Measurements from ENCODE around the gene IGFBP7. TPM values are rescaled to one million over a fixed set of nuclear protein-coding genes. Genes with fewer than 3 reads are reported as not detected.

IGFBP7 gene
- 66.8 TPM for total RNA-seq

GRCh38 chr4:57109847-57110639 lies at the start of gene IGFBP7:
Gene IGFBP7, minus strand, starts transcription at chr4:57110385. Its CDS starts 34 bp downstream, at chr4:57110351.
- H3K9me3 ChIP-seq (ENCODE audit: control insufficient read depth in 3 of 3, low read length in 3 of 3), result no peaks in the 10 kb centered on the region
- no peaks in the 10 kb centered on the region for H3K36me3 ChIP-seq (ENCODE audit: control insufficient read depth in 3 of 3, insufficient read depth in 3 of 3, low read length in 3 of 3)
- H3K27me3 ChIP-seq (ENCODE audit: control insufficient read depth in 3 of 3, insufficient read depth in 3 of 3, low read length in 3 of 3), result peaks cover 5 to 7% (median 7%) of the 10 kb centered on the region in 3 donors
- peak within 1 kb of the TSS; percentile 92 for H3K27ac ChIP-seq (ENCODE audit: low read depth, low read length)
- peak within 1 kb of the TSS; percentile 72 to 83 (median 76) for H3K9ac ChIP-seq (ENCODE audit: low read depth in 1 of 3, low read length in 3 of 3)
- peak within 1 kb of the TSS; percentile 68 to 80 (median 69) for H3K4me3 ChIP-seq (ENCODE audit: low read length in 3 of 3)
- peaks cover 6 to 9% (median 8%) of the 10 kb centered on the region in 3 donors for H3K4me1 ChIP-seq (ENCODE audit: control insufficient read depth in 3 of 3, insufficient read depth in 3 of 3, low read length in 3 of 3)

GRCh38 chr4:57159866-57160265 lies 49.7 kb upstream of the IGFBP7 start:
- Histone ChIP-seq H3K36me3 (ENCODE audit: control insufficient read depth in 3 of 3, insufficient read depth in 3 of 3, low read length in 3 of 3) (no peaks in the 10 kb centered on the region), H3K9me3 (ENCODE audit: control insufficient read depth in 3 of 3, low read length in 3 of 3) (no peaks in the 10 kb centered on the region), H3K4me3 (ENCODE audit: low read length in 3 of 3) (no peak overlapping the region), H3K9ac (ENCODE audit: low read depth in 1 of 3, low read length in 3 of 3) (no peak overlapping the region), H3K27ac (ENCODE audit: low read depth, low read length) (no peak overlapping the region), H3K4me1 (ENCODE audit: control insufficient read depth in 3 of 3, insufficient read depth in 3 of 3, low read length in 3 of 3) (peaks cover 6 to 10% (median 6%) of the 10 kb centered on the region in 3 donors), H3K27me3 (ENCODE audit: control insufficient read depth in 3 of 3, insufficient read depth in 3 of 3, low read length in 3 of 3) (peaks cover 0 to 2% (median under 1%) of the 10 kb centered on the region in 3 donors)

GRCh38 chr4:57158762-57159161 lies 48.6 kb upstream of the IGFBP7 start:
- Histone ChIP-seq H3K9ac (ENCODE audit: low read depth in 1 of 3, low read length in 3 of 3) (no peak overlapping the region), H3K36me3 (ENCODE audit: control insufficient read depth in 3 of 3, insufficient read depth in 3 of 3, low read length in 3 of 3) (no peaks in the 10 kb centered on the region), H3K4me1 (ENCODE audit: control insufficient read depth in 3 of 3, insufficient read depth in 3 of 3, low read length in 3 of 3) (peaks cover 0 to 5% (median 4%) of the 10 kb centered on the region in 3 donors), H3K9me3 (ENCODE audit: control insufficient read depth in 3 of 3, low read length in 3 of 3) (no peaks in the 10 kb centered on the region), H3K4me3 (ENCODE audit: low read length in 3 of 3) (no peak overlapping the region), H3K27ac (ENCODE audit: low read depth, low read length) (no peak overlapping the region), H3K27me3 (ENCODE audit: control insufficient read depth in 3 of 3, insufficient read depth in 3 of 3, low read length in 3 of 3) (peaks cover 0 to 9% (median 0%) of the 10 kb centered on the region in 3 donors)

GRCh38 chr4:57158221-57158620 lies 48.0 kb upstream of the IGFBP7 start:
- Histone ChIP-seq H3K9ac (ENCODE audit: low read depth in 1 of 3, low read length in 3 of 3) (no peak overlapping the region), H3K9me3 (ENCODE audit: control insufficient read depth in 3 of 3, low read length in 3 of 3) (no peaks in the 10 kb centered on the region), H3K27ac (ENCODE audit: low read depth, low read length) (no peak overlapping the region), H3K27me3 (ENCODE audit: control insufficient read depth in 3 of 3, insufficient read depth in 3 of 3, low read length in 3 of 3) (peaks cover 0 to 9% (median 0%) of the 10 kb centered on the region in 3 donors), H3K36me3 (ENCODE audit: control insufficient read depth in 3 of 3, insufficient read depth in 3 of 3, low read length in 3 of 3) (no peaks in the 10 kb centered on the region), H3K4me3 (ENCODE audit: low read length in 3 of 3) (no peak overlapping the region), H3K4me1 (ENCODE audit: control insufficient read depth in 3 of 3, insufficient read depth in 3 of 3, low read length in 3 of 3) (no peaks in the 10 kb centered on the region)

- Histone ChIP-seq H3K9me3 (ENCODE audit: control insufficient read depth in 3 of 3, low read length in 3 of 3) (no peaks in the 10 kb centered on the region), H3K4me1 (ENCODE audit: control insufficient read depth in 3 of 3, insufficient read depth in 3 of 3, low read length in 3 of 3) (no peaks in the 10 kb centered on the region)
These were observed 47.5 kb upstream of the IGFBP7 start for GRCh38 chr4:57157596-57158137.

GRCh38 chr4:57156242-57156990 lies 46.2 kb upstream of the IGFBP7 start:
- Histone ChIP-seq H3K27me3 (ENCODE audit: control insufficient read depth in 3 of 3, insufficient read depth in 3 of 3, low read length in 3 of 3) (peaks cover 0 to 9% (median 0%) of the 10 kb centered on the region in 3 donors), H3K9me3 (ENCODE audit: control insufficient read depth in 3 of 3, low read length in 3 of 3) (no peaks in the 10 kb centered on the region), H3K27ac (ENCODE audit: low read depth, low read length) (no peak overlapping the region), H3K36me3 (ENCODE audit: control insufficient read depth in 3 of 3, insufficient read depth in 3 of 3, low read length in 3 of 3) (no peaks in the 10 kb centered on the region), H3K9ac (ENCODE audit: low read depth in 1 of 3, low read length in 3 of 3) (no peak overlapping the region), H3K4me1 (ENCODE audit: control insufficient read depth in 3 of 3, insufficient read depth in 3 of 3, low read length in 3 of 3) (no peaks in the 10 kb centered on the region), H3K4me3 (ENCODE audit: low read length in 3 of 3) (no peak overlapping the region)

More at GRCh38 chr4:57157596-57158137, 47.5 kb upstream of the IGFBP7 start:
- no peaks in the 10 kb centered on the region for H3K36me3 ChIP-seq (ENCODE audit: control insufficient read depth in 3 of 3, insufficient read depth in 3 of 3, low read length in 3 of 3)
- H3K9ac ChIP-seq (ENCODE audit: low read depth in 1 of 3, low read length in 3 of 3), result no peak overlapping the region
- peaks cover 0 to 9% (median 0%) of the 10 kb centered on the region in 3 donors for H3K27me3 ChIP-seq (ENCODE audit: control insufficient read depth in 3 of 3, insufficient read depth in 3 of 3, low read length in 3 of 3)
- no peak overlapping the region for H3K4me3 ChIP-seq (ENCODE audit: low read length in 3 of 3)
- H3K27ac ChIP-seq (ENCODE audit: low read depth, low read length), result no peak overlapping the region

GRCh38 chr4:57154926-57155325 lies 44.7 kb upstream of the IGFBP7 start:
- H3K9me3 ChIP-seq (ENCODE audit: control insufficient read depth in 3 of 3, low read length in 3 of 3), result no peaks in the 10 kb centered on the region
- H3K9ac ChIP-seq (ENCODE audit: low read depth in 1 of 3, low read length in 3 of 3), result no peak overlapping the region
- no peak overlapping the region for H3K4me3 ChIP-seq (ENCODE audit: low read length in 3 of 3)
- no peak overlapping the region for H3K27ac ChIP-seq (ENCODE audit: low read depth, low read length)
- H3K4me1 ChIP-seq (ENCODE audit: control insufficient read depth in 3 of 3, insufficient read depth in 3 of 3, low read length in 3 of 3), result no peaks in the 10 kb centered on the region
- no peaks in the 10 kb centered on the region for H3K36me3 ChIP-seq (ENCODE audit: control insufficient read depth in 3 of 3, insufficient read depth in 3 of 3, low read length in 3 of 3)
- H3K27me3 ChIP-seq (ENCODE audit: control insufficient read depth in 3 of 3, insufficient read depth in 3 of 3, low read length in 3 of 3), result peaks cover 0 to 9% (median 0%) of the 10 kb centered on the region in 3 donors

- Histone ChIP-seq H3K4me1 (ENCODE audit: control insufficient read depth in 3 of 3, insufficient read depth in 3 of 3, low read length in 3 of 3) (no peaks in the 10 kb centered on the region), H3K4me3 (ENCODE audit: low read length in 3 of 3) (no peak overlapping the region), H3K27ac (ENCODE audit: low read depth, low read length) (no peak overlapping the region), H3K27me3 (ENCODE audit: control insufficient read depth in 3 of 3, insufficient read depth in 3 of 3, low read length in 3 of 3) (peaks cover 0 to 9% (median 0%) of the 10 kb centered on the region in 3 donors), H3K9ac (ENCODE audit: low read depth in 1 of 3, low read length in 3 of 3) (no peak overlapping the region), H3K9me3 (ENCODE audit: control insufficient read depth in 3 of 3, low read length in 3 of 3) (no peaks in the 10 kb centered on the region), H3K36me3 (ENCODE audit: control insufficient read depth in 3 of 3, insufficient read depth in 3 of 3, low read length in 3 of 3) (no peaks in the 10 kb centered on the region)
These were observed 44.0 kb upstream of the IGFBP7 start for GRCh38 chr4:57154191-57154590.

- peaks cover 0 to 9% (median 0%) of the 10 kb centered on the region in 3 donors for H3K27me3 ChIP-seq (ENCODE audit: control insufficient read depth in 3 of 3, insufficient read depth in 3 of 3, low read length in 3 of 3)
- no peaks in the 10 kb centered on the region for H3K36me3 ChIP-seq (ENCODE audit: control insufficient read depth in 3 of 3, insufficient read depth in 3 of 3, low read length in 3 of 3)
- H3K27ac ChIP-seq (ENCODE audit: low read depth, low read length), result no peak overlapping the region
- H3K4me1 ChIP-seq (ENCODE audit: control insufficient read depth in 3 of 3, insufficient read depth in 3 of 3, low read length in 3 of 3), result no peaks in the 10 kb centered on the region
- H3K9me3 ChIP-seq (ENCODE audit: control insufficient read depth in 3 of 3, low read length in 3 of 3), result no peaks in the 10 kb centered on the region
- H3K9ac ChIP-seq (ENCODE audit: low read depth in 1 of 3, low read length in 3 of 3), result no peak overlapping the region
- H3K4me3 ChIP-seq (ENCODE audit: low read length in 3 of 3), result no peak overlapping the region
These were observed 43.0 kb upstream of the IGFBP7 start for GRCh38 chr4:57153207-57153606.
